Anterior cingulate cortex (tissue), 58 donors: ENCODE results near the gene BTBD19.
"Not testable (repeated sequence)": the region's sequence is repeated elsewhere in the genome, so short reads cannot be mapped to it uniquely, and the experiment has no call there.

Experiments used
- DNase-seq, 58 donors: peaks; one replicate each; lab custom pipeline; 2025; lab: John Stamatoyannopoulos, UW

Gene BTBD19

GRCh38 chr1:44808063-44808937 is at the start of gene BTBD19:
BTBD19 (plus strand) TSS chr1:44808523; CDS start chr1:44808821, 298 bp downstream.
- peak in 54 of 58 donors; percentile 18 to 87 (median 70) for DNase-seq

- DNase-seq, result no peak
Observed at GRCh38 chr1:44759077-44759476, 49.2 kb upstream of the BTBD19 start.

DNA sequence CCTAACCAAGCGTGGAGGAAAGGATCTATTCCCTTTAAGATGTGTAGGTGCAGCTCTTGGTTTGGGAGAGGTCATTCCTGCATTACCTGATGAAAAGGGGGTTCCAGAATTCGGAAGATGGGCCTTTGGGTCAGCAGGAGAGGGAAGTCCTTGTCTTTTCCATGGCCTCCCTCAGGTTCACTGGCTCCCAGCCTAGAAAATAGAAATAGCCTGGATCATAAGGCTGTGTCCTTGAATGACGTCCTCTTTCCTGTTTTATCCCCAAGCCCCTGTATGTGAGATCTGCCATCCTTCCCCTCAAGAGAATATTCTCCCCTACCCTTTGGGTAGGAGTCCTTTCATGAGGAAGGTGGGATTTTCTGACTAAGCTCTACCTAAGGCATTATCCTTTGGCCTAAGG is 47.4 kb upstream of the BTBD19 start:
- DNase-seq, result no peak

DNA sequence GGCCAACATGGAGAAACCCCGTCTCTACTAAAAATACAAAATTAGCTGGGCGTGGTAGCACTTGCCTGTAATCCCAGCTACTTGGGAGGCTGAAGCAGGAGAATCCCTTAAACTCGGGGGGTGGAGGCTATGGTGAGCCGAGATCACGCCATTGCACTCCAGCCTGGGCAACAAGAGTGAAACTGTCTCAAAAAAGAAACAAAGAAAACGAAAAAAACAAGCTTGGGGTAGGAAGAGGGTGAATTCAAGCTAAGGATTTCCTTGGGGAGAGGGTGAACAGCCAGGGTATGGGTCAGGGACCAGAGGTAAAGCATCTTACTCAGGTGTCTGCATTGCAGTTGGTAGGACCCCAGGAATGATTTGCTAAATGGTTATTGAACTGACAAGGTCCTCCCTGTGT is 41.9 kb upstream of the BTBD19 start:
- DNase-seq, result not testable (repeated sequence)

DNA sequence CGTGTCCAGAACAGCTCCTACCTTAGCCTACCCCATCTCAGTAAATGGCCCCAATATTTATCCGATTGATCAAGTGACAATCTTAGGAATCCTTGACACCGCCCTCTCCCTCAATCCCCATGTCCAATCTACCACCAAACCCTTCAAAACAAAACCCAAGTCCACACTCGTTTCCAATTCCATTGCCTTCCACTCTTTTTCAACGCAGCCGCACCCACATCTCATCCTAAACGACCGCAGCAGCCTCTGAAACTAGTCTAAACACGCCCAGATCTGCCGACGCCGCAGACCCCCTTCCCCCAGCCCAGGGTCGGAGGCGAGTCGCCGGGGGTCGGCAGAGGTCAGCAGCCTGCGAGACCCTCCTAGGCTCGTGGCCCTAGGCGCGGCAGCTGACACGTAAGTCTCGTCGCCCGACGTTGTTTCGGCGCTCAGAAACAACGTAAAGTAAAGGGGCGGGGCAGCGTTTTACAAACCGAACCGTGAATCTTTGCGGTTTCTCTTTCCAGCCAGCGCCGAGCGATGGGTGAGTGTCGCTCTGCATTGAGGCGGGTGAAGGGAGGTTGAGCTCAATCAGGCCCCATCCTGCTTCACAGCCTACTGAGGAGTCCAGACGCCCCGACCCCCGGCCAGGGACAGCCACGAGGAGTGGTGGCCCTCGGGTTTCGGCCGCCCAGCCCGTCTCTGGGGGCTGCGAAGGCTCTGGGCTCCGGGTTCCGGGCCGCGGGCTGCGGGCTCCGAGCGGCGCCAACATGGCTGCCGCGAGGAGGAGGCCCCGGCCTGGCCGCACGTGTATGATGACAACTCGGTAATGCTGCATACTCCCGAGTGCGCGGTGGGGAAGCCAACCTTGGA is 33.0 kb upstream of the BTBD19 start, which contains the start of gene RPS8:
Gene RPS8 (plus strand): TSS at position 463 of the 852 bp plus-strand sequence. CDS start 57 bp downstream, at position 520.
- DNase-seq, result peak; percentile 14 to 94 (median 86)

DNA sequence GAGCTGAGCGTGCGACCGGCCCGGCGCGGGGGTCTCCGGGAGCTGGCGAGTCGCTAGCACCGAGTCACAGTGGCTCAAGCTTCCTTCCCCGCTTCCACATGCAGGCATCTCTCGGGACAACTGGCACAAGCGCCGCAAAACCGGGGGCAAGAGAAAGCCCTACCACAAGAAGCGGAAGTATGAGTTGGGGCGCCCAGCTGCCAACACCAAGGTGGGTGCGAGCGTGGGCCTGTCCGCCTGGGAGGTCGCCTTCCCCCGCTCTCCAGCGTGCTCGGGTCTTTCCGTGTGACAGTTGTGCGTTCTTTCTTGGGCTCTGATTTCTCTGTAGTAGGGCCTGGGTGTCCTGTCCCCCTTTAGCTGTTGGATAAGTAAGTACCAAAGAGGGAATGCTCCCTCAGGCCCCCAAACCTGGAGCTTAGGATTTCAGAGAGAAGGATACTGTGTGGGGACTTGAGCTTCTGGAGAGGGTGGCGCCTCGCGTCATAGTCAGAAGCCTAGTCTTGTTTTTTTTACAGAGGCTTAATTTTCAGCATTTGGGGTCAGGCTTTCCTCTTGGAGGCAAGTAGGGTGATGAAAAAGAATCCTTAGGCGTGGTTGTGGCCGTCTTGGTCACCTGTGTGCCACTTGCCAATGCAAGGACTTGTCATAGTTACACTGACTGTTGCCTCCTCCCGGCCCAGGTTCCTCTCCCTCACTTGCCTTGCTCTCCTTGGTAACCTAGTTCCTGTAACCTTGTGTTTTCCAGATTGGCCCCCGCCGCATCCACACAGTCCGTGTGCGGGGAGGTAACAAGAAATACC is 32.2 kb upstream of the BTBD19 start:
- peak in 10 of 58 donors; percentile 45 to 77 (median 63) for DNase-seq

DNA sequence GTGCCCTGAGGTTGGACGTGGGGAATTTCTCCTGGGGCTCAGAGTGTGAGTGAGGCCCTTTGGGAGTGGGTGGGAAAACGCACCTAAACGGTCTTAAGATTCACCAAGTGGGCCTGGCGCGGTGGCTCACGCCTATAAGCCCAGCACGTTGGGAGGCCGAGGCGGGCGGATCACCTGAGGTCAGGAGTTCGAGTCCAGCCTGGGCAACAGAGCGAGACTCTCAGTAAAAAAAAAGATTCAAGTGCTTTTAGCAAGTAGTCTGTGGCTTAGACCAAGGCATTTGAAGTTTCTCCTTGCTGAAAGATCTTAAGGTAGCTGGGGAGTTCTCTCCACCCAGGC is 31.6 kb upstream of the BTBD19 start:
- no peak for DNase-seq

- no peak for DNase-seq
Observed at GRCh38 chr1:44777547-44777946, 30.8 kb upstream of the BTBD19 start.

GRCh38 chr1:44777969-44778635 is 30.2 kb upstream of the BTBD19 start:
- DNase-seq, result no peak

DNA sequence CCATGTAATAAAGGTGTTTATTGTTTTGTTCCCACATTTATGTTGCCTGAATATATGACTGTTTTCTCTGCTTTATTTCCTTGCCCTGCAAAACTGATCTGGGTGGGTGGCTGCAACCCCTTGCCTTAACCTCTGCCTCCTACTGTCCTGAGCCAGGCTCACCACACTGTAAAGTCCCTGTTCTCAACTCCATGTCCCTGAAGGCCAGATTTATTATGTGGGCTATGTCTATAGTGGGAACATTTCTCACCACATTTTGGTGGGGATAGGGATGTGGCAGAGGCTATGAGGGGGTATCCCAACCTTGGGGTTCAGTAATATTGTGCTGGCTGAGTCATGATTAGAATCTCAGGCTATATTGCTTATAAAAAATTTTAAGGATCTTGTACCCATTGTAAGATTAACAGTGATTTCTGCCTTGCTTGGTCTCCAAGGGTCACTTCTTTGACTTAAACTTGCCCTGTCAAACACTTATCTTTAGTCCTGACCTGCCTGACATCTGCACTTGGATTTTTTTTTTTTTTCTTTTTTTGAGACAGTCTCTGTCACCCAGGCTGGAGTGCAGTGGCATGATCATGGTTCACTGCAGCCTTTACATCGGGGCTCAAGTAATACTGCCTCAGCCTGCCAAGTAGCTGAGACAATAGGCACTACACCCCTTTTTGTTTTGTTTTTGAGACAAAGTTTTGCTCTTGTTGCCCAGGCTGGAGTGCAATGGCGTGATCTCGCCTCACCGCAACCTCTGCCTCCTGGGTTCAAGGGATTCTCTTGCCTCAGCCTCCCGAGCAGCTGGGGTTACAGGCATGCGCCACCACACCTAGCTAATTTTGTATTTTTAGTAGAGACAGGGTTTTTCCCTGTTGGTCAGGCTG is 29.4 kb upstream of the BTBD19 start:
- DNase-seq, result no peak

GRCh38 chr1:44780583-44781121 is 27.7 kb upstream of the BTBD19 start:
- no peak for DNase-seq

DNA sequence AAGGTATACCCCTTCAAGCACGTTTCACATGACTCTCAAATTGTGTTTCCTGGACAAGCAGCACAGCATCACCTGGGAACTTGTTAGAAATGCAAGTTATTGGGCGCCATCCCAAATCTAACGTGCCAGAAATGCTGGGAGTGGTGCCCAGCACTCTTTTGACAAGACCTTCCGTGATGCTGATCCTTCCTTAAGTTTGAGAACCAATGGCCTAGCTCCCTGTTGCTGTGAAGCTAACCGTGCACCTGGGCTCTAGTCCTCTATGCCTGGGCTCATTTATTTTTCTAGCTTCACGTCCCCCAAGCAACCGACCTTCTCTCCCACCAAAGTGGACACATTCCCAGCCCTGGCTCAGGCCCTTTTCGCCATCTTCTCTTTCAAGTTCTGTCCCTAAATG is 24.6 kb upstream of the BTBD19 start:
- no peak for DNase-seq

DNA sequence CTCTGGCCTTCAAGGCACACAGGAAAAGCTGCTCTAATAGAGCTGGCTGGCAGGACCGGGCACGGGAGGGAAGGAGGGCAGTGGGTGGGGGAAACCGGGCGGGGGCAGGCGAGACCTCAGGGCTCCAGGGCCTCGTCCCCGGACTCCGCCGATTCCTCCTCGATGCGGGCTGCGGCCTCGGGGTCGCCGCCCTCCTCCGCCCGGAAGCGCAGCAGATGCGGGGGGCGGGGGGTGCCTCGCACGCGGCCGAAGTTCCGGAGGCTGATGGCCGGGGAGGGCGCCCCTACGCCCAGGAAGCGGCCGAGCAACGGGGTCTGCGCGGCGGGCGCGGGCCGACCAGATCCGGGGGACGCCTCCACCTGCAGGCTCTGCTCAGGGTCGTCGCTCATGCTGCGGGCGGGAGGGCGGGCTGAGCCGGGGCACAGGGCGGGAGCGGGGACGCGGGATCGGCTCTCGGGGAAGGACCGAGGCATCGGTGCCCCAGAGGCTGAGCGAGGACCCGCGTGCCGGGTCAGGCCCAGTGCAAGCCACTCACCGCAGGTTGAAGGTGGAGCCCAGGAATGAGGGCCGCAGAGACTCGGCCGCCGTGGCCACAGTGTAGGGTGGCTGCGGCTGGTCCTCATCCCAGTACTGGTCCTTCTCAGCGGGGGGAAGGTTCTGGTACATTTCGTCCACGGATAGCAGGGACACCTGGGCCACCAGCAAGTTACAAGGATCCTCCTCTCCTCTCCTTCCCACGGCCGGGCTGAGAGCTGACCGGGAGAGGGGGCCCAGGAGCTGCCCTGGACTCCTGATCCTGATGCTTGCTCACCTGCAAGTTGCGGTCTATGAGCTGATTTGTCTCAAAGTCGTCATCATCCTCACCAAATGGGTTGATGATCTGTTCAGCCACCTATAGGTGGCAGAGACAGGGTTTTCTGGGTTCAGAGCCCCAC is 24.0 kb upstream of the BTBD19 start:
- peak in 2 of 58 donors; percentile 10 to 46 for DNase-seq

- no peak for DNase-seq
Observed at GRCh38 chr1:44785029-44785380, 23.3 kb upstream of the BTBD19 start.

GRCh38 chr1:44785501-44786137 is 22.7 kb upstream of the BTBD19 start:
- DNase-seq, result no peak

GRCh38 chr1:44786138-44786840 is 22.0 kb upstream of the BTBD19 start:
- peak in 10 of 58 donors; percentile 10 to 47 (median 22) for DNase-seq
